Spinal cord (tissue), 10 donors: ENCODE measurements around the gene ZDHHC4. TPM values are rescaled to one million over a fixed set of nuclear protein-coding genes. Genes with fewer than 3 reads are reported as not detected.
"Not testable (repeated sequence)": the region's sequence is repeated elsewhere in the genome, so short reads cannot be mapped to it uniquely, and the experiment has no call there.

Source experiments
- DNase-seq, 6 donors: peaks; one replicate each; pipeline versions ENCODE4 v3.0.0 to v3.0.0-alpha.2; 2013 to 2015; ENCODE audit warnings: low spot score in 6 of 6, low read depth in 4 of 6
- H3K27ac ChIP-seq: one replicate; pipeline ENCODE4 v1.5.1; 2013; ENCODE audit warnings: low read depth, low read length, control low read depth
- H3K27me3 ChIP-seq: one replicate; pipeline ENCODE4 v1.6.1; 2013; ENCODE audit warnings: low read length; ENCODE audit not compliant: control insufficient read depth, insufficient read depth
- H3K36me3 ChIP-seq: one replicate; pipeline ENCODE4 v1.6.1; 2013; ENCODE audit warnings: low read length; ENCODE audit not compliant: control insufficient read depth, insufficient read depth
- H3K4me1 ChIP-seq: one replicate; pipeline ENCODE4 v1.6.1; 2013; ENCODE audit warnings: low read length; ENCODE audit not compliant: control insufficient read depth, insufficient read depth
- H3K4me3 ChIP-seq: one replicate; pipeline ENCODE4 v1.5.1; 2013; ENCODE audit warnings: low read depth, low read length, control low read depth
- H3K9me3 ChIP-seq: one replicate; pipeline ENCODE4 v1.6.1; 2013; ENCODE audit warnings: low read length; ENCODE audit not compliant: control insufficient read depth, insufficient read depth
- WGBS: methylation state at CpG from one replicate; pipeline ENCODE4 v1.1.5; 2013; ENCODE audit warnings: missing lambda C conversion rate; ENCODE audit not compliant: insufficient coverage; 5-methylcytosine and 5-hydroxymethylcytosine counted together
- polyA plus RNA-seq, 2 donors: library from polyadenylated mRNA; unstranded; fragments of 120-200 nt; gene quantifications; one replicate each; pipeline ENCODE4 v1.2.1, GENCODE V29; 2013; ENCODE audit not compliant: insufficient read length in 2 of 2
- total RNA-seq, 2 donors: library from RNA; depleted of rRNA in 1 of 2; stranded (reverse); fragments of 120-200 nt in 1 of 2; fragments of >200 nt in 1 of 2; gene quantifications; one replicate each; pipeline versions ENCODE4 v1.2.3 to v1.2.4, GENCODE V29; 2013 to 2014
- donor health status: healthy.

Gene ZDHHC4
- total and polyA plus RNA-seq, 4 donors: 57.0 to 87.1 (median 62.9) TPM

DNA sequence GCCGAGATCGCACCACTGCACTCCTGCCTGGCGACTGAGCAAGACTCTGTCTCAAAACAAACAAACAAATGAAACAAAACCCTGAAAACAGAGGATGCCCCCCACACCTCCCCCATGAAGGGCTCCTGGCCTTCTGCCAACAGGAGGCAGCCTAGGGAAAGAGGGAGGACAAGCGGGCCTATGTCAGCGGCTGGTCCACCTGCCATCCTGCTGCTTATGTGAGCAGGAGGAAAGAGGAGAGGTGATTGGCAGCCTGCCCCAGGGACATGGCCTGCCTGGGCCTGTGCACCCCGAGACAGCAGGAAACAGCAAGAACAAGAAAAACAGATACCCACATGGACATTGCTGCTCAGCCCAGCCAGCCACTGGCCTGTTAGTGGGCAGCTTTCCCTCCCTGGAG lies 50.8 kb downstream of the ZDHHC4 start:
- Histone ChIP-seq H3K4me3 (no peak overlapping the region), H3K27me3 (no peaks in the 10 kb centered on the region), H3K27ac (no peak overlapping the region), H3K36me3 (peaks cover 38% of the 10 kb centered on the region), H3K4me1 (peaks cover 6% of the 10 kb centered on the region), H3K9me3 (no peaks in the 10 kb centered on the region)
- DNase-seq: no peak
- WGBS: 53% methylated on average over 6 of the region's 6 CpGs

- Histone ChIP-seq H3K27me3 (no peaks in the 10 kb centered on the region), H3K27ac (no peak overlapping the region), H3K36me3 (peaks cover 20% of the 10 kb centered on the region), H3K4me3 (no peak overlapping the region), H3K4me1 (peaks cover 6% of the 10 kb centered on the region), H3K9me3 (no peaks in the 10 kb centered on the region)
- DNase-seq: no peak
- 86% methylated on average over 7 of the region's 11 CpGs for WGBS
Observed at GRCh38 chr7:6630007-6630849, 53.0 kb downstream of the ZDHHC4 start.

DNA sequence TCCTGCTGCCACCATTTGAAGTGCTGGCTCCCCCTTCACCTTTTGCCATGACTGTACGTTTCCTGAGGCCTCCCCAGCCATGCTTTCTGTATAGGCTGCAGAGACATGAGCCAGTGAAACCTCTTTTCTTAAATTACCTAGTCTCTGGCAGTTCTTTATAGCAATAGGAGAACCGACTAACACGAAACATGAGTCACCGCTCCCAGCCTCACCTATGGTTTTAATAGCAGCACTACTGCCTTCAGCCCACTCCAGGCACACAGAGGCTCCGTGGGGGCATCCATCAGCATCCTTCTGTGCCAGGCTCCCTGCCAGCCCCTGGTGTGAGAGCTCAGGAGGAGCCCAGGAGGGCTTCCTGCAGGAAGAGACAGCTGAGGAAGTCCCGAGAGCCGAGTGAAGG lies 54.4 kb downstream of the ZDHHC4 start:
- WGBS: 79% methylated on average over 7 of the region's 7 CpGs
- no peak overlapping the region for H3K4me3 ChIP-seq

DNA sequence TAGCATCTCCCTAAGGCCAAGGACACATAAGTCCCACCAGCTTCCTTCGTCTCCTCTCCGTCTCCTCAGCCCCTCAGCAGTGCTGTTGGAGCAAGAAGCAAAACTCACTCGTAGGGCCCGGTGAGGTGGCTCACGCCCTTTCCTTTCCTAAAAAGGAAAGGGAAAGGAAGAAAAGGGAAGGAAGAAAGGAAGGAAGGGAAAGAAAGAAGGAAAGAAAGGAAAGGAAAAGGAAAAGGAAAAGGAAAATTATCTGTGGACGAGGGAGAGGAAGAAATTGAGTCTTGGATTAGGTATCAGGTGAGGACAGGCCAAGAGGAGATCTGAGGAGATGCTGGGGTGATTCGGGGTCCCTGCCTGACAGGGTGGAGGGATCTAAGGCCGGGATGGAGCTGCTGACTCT lies 56.8 kb downstream of the ZDHHC4 start:
- H3K4me1 ChIP-seq: peaks cover 22% of the 10 kb centered on the region
- H3K27ac ChIP-seq: no peak overlapping the region
- no peaks in the 10 kb centered on the region for H3K27me3 ChIP-seq
- no peak for DNase-seq
- peaks cover 2% of the 10 kb centered on the region for H3K36me3 ChIP-seq
- no peaks in the 10 kb centered on the region for H3K9me3 ChIP-seq
- WGBS: 91% methylated on average over 4 of the region's 8 CpGs
- no peak overlapping the region for H3K4me3 ChIP-seq

More for the DNA sequence above, 54.4 kb downstream of the ZDHHC4 start:
- Histone ChIP-seq H3K27me3 (no peaks in the 10 kb centered on the region), H3K27ac (no peak overlapping the region), H3K9me3 (no peaks in the 10 kb centered on the region), H3K4me1 (peaks cover 12% of the 10 kb centered on the region), H3K36me3 (peaks cover 6% of the 10 kb centered on the region)
- DNase-seq: no peak

DNA sequence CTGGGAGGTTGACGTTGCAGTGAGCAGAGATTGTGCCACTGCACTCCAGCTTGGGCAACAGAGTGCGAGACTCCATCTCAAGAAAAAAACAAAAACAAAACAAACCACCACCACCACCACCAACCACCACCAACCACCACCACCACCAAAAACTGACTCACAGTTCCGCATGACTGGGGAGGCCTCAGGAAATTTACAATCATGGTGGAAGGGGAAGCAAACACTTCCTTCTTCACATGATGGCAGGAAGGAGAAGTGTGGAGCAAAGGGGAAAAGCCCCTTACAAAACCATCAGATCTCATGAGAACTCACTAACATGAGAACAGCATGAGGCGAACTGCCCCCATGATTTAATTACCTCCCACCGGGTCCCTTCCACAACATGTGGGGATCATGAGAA lies 57.7 kb downstream of the ZDHHC4 start:
- H3K9me3 ChIP-seq, DNase-seq, H3K4me3 ChIP-seq, H3K27ac ChIP-seq, H3K27me3 ChIP-seq: not testable (repeated sequence)
- 80% methylated on average over 1 of the region's 5 CpGs for WGBS
- Histone ChIP-seq H3K36me3 (peaks cover 10% of the 10 kb centered on the region), H3K4me1 (peaks cover 30% of the 10 kb centered on the region)

DNA sequence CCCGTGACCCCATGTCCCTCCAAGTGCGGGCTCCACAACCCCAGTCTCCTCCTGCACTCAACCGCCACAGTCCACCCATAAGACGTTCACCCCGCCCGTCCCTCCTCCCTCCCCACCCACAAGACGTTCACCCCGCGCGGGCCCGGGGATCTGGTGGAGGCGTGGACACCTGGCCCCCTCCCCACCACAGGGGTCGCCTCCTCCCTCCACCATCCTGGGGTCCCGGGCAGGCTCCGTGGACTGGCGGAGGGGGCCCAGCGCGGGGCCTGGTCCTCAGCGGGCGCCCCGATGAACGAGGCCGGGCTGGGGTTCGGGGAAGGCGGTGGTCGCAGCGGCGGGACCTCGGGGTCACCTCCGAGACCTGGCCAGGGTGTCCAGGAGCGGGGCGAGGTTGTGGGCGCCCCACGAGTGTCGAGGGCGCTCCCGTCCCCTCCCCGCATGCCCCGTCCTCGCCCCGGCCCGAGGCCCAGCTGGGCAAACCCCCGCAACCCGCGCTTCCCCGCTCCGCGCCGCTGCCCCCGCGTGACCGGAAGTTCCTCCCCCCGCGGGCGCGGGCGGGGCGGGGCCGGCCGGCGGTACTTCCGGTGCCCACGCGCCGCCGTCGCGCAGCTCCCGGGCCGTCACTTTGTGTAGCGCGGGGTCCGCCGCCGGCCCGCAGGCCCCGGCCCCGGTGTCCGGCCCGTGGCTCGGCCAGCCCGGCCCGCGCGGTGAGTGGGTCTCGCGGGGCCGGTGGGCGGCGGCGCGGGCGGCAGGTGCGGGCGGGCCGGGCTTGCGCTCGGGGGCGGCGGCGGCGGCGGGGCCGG lies 59.7 kb downstream of the ZDHHC4 start, which contains the start of gene ZNF316:
Gene ZNF316 (plus strand): TSS at position 578 of the 803 bp plus-strand sequence. CDS start 5,092 bp downstream, outside the sequence.
- peaks cover 30% of the 10 kb centered on the region for H3K4me1 ChIP-seq
- under 1% methylated on average over 104 of the region's 104 CpGs for whole genome bisulfite sequencing
- no peaks in the 10 kb centered on the region for H3K9me3 ChIP-seq
- H3K27ac ChIP-seq: no peak within 1 kb of the TSS
- peak within 1 kb of the TSS; percentile 62 for H3K4me3 ChIP-seq
- H3K27me3 ChIP-seq: no peaks in the 10 kb centered on the region
- peak in 5 of 6 donors; percentile 26 to 85 (median 47) for DNase-seq
- H3K36me3 ChIP-seq: peaks cover 30% of the 10 kb centered on the region

DNA sequence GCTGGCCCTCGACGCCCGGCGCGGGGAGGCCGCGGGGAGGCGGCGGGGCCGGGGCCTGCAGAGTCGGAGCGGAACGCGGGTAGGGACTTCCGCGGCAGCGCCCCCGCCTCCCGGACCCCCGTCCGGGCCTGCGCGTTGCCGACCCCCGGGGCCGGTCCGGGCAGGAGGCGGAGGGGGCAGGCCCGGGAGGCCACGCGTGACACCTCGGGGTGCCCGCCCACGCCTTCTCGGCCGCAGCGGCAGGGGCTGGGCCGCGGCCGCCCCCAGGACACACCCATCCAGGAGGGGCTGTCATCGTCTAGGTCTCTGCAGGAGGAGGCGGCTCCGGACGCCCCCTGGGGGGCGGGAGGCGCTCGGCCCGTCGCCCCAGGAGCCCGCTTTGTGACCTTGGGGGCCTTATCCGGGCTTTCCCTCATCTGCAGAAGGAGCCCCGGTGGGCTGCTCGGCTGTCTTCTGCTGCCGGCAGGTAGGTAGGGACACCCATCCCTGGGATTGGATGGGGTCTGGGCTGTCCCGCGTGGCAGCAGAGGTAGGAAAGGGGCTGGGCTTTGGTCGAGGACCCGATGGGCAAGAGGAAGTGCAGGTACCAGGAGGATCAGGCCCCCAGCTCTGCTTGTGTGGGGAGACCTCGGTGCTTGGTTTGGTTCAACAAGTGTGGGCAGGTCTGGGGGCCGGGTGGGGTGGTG lies 60.4 kb downstream of the ZDHHC4 start:
- DNase-seq: peak in 2 of 6 donors; percentile 21 to 24
- Histone ChIP-seq H3K4me3 (peak overlapping the region; percentile 52), H3K27ac (no peak overlapping the region), H3K36me3 (peaks cover 37% of the 10 kb centered on the region), H3K9me3 (no peaks in the 10 kb centered on the region), H3K4me1 (peaks cover 30% of the 10 kb centered on the region), H3K27me3 (no peaks in the 10 kb centered on the region)
- 2% methylated on average over 60 of the region's 60 CpGs for WGBS
